GM20431 (cell line): ENCODE measurements around the gene C9orf43.

Source experiments
- in situ Hi-C: fragments of 300-500 bp; cut with MseI, MboI; formaldehyde crosslinking; loops from one replicate; pipeline ENCODE4 v1.15.0; 2020; ENCODE audit warnings: low sequenced_read_pairs; ENCODE audit not compliant: unreplicated experiment

Gene C9orf43

DNA sequence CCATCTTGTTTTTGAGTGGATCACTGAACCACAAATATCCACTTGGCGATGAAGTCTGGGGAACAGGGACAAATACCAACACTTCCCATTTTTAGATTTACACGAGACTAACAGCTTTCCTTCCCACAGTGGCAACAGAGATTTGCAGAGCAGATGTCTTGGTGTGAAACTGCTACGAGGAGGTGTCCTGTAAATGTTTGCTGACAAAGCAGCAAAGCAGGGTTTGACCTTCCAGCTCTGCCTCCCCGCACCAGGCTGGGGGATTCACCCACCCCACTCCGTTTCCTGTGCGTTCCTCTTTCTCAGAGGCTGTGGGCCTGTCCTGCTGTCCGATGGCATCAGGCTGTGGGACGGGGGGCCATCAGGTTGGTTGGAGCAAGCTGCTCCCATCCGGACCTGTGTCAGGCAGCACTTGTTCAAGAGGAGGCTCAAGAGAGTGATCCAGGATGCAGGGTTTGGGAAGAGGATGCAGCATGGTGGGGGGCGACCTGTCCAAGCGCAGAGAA, 52.3 kb downstream of the C9orf43 start:
- in situ Hi-C loops: no loop called here

DNA sequence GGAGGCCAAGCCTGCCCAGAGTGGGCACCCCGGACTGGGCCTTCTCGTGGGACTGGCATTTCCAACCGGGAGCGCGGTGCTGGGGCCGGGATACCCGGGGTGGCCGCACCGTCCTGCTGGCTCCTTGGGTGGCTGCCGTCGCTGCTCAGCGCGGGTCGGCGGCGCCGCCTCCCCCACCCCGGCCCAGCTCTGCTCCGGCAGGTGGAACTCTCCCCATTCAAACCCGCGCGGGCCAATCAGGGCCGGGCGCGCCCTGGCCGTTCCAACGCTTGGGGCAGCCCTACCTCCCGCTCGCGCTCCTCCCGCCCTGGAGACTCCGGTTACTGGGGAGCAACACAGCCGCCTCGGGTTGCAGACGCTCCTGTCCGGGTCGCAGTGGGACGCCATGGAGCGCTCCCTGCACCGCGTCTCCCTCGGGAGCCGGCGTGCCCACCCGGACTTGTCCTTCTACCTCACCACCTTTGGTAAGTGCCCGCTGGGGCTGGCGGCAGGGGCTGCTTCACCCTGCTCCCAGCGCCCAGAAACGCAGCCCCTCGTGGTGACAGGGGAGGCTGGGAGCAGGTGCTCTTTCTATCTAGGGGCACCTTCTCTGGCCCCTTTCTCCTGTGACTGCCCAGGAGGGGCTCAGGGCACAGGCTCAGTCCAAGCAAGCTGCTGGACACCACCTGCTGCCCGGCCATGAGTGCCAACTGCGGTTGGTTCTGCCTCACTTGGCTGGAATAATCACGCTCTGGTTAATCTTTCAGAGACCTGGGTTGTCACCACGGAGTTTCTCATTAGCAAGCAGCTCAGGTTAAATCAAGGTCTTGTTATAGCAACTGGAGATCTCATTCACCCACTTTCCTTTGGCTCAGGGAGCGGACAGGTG, 53.1 kb downstream of the C9orf43 start, which contains the start of gene RGS3:
Gene RGS3 (plus strand): TSS at position 310 of the 868 bp plus-strand sequence. CDS start 76 bp downstream, at position 386.
- in situ Hi-C loops: no loop called here

DNA sequence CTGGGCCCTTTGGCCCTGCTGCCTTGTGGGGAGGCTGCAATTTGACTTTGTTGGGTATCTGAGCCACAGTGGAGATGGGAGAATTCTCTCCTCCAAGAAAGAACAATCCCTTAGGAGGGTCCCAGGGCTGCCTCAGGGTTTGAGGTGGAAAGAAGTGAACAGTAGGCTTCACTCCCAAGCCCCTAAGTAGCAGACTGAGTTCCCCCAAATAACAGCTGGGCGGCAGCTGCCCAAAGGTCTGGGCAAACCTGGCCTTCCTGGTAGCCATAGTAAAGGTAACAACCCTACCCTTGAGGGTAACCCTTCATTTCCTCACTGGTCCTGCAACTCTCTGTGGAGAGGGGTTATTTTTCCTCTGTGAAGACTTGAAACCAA, 53.7 kb downstream of the C9orf43 start:
- in situ Hi-C loops: no loop called here

DNA sequence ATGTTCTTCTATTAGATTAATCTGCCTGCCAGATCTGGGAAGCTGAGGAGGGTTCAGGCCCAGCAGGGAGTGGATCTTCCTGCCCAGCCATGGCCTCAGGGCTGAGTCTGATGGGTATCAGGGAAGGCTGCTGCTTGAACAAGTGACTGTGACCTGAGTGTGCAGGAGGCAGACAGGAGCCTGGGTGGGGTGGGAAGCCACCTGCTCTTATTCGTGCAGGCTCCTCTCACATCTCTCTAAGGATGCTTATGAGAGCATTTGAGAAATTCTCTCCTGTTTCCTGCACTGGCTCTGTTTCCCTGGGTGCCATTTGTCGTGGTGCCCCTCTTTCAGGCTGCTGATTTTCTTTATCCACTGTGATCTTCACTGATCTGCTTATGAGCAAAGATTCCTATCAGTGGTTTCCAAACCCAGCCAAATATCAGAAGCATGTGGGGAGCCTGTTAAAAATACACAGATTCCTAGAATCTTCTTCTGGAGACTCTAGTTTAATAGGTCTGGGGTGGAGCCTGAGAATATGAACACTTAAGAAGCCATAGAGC, 55.1 kb downstream of the C9orf43 start:
- in situ Hi-C loops: no loop called here

DNA sequence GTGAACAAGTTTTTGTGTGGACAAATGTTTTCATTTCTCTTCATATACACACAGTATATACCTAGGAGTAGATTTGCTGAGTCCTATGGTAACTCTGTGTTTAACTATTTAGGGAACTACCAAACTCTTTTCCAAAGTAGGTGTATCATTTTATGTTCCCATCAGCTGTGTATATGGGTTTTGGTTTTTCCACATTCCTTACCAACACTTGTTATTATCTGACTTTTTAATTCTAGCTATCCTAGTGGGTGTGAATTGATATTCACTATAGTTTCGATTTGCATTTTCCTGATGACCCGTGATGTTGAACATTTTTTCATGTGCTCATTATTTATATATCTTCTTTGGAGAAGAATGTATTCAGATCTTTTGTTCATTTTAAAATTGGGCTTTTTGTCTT, 56.6 kb downstream of the C9orf43 start:
- in situ Hi-C loops: no loop called here

DNA sequence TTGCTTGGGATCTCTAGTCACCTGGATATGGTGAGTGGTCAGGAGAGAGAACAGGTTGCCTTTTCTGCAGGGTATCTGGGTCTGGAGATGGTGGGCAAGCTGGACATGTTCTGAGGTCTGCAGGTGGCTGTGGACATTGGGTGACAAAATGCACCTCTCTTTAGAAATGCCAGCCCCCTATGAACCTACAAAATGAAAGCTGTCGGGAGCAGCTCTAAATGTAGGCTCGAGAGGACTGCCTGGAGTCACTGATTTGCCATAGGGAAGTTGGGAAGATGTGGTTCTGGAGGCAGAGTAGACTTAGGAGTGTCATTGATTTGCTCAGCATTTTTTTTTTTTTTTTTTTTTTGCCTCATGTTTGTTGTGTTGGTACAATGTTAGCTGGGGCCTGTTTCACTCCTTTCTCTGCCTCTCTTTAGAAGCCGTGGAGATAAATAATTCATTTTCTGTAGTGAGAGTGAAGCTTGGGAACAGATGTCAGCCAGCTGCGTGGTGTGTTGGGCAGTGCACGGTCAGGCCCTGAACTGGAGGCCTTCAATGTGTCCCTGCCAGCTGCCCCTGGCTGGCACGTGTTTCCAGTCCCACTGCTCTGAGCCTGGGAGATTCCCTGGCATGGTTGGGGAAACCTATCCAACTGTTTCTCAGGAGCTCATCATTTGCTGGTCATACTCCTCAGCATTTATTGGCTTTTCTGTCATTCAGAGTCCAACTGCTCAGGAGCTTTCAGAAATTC, 58.3 kb downstream of the C9orf43 start:
- in situ Hi-C loops: no loop called here

DNA sequence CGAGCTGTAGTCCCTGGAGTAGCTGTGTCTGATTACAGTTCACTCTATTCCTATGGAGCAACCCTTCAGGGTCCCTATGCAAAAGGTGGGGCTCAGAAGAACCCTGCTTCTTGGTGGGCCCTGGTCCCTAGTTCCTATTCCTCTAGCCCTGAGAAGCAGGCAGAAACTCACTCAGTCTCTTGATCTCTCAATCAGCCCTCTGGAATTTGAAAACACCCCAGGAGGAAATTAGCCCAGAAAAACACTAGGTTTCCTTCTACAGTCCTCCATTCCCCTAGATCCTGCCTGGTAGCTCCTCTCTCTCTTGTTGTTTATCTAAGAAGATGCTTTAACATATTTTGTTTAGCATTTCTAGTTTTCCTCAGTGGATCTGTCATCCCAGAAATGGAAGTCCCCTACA, 60.6 kb downstream of the C9orf43 start:
- in situ Hi-C loops: no loop called here

DNA sequence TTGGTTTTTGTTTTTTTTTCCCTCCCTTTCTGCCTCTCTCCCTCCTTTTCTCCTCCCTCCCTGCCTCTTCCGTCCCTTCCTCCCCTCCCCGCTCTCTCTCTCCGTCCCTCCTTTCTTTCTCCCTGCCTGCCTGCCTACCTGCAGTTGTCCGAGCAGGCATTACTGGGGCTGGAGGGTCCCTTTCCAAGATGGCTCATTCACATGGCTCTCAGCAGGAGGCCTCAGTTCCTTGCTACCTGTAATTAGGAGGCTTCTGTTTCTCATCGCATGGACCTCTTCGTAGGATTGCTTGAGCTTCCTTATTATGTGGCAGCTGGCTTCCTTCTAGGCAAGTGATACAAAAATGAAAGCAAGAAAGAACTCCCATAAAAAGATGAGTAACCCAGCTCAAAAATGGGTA, 61.0 kb downstream of the C9orf43 start:
- in situ Hi-C loops: no loop called here

DNA sequence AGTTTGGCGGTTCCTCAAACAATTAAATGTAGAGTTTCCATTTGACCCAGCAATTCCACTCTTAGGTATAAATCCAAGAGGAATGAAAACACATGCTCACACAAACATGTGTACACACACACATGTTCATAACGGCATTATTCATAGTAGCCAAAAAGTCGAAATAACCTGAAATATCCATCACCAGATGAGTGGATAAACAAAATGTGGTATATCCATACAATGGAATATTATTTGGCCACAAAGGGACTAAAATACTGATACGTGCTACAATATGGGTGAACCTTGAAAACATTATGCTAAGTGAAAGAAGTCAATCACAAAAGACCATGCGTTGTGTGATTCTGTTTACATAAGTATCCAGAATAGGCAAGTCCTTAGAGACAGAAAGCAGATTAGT, 61.7 kb downstream of the C9orf43 start:
- in situ Hi-C loops: no loop called here

DNA sequence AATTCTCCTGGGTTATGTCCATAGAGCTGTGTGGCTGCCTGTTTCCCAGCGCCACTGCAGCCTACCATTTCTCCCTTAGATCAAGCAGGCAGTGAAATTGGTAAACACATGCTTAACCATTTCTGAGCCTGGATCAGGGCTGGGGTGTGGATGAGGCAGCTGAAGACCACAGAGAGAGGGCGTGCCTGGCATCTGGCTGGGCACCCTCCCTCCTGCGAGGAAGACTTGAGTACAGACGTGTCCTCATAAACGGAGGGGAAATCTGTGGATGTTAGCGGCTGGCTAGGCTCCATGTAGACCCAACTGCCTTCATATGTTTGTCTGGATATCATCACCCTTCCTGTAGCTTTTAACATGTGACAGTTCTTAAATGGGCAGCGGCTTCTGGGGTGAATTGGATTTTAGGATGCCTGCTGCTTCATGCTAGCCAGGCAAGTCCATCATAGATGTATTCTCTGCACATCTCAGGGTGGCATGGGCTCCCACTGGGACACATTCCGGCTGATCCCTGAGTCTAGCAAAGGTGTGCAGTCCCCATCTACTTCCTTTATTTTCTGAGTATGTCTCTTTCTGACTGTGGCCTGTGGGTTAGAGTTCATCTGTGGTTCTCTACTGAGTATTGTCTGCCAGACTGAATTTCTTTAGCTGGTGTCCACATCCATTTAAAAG, 63.9 kb downstream of the C9orf43 start:
- in situ Hi-C loops: no loop called here

DNA sequence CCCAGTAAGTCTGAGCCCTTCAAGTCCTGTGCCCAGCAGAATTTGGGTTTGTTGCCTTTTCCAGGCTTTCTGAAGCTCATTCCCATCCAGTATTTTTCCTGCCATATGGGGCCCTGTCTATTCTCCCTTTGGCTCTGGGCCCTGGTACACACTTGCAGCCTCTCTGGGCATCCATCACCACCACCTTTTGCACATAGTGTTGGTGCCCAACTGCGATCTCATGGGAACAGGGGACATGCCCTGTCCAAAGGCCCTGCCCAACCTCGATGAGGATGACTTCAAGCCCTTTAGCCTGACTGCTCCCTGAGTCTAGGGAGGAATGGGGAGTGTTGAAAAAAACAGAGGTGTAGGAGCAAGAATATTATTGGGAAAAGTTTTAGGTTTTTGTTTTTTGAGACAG, 64.5 kb downstream of the C9orf43 start:
- in situ Hi-C loops: no loop called here

DNA sequence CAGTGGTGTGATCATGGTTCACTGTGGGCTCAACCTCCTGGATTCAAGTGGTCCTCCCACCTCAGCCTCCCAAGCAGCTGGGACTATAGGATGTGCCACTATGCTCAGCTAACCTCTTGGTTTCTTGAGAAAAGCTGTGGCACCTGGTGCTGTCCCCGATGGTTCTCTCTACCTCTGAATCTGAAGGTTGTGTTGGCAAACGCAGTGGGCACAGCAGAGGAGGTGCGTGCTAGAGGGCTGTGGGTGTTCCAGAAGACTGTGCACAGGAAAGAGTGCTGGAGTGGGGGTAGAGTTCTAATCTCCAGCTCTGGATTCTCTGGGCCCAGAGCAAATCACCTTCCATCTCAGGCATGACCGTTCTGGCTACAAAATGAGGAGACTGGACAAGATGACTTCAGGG, 65.4 kb downstream of the C9orf43 start:
- in situ Hi-C loops: no loop called here

DNA sequence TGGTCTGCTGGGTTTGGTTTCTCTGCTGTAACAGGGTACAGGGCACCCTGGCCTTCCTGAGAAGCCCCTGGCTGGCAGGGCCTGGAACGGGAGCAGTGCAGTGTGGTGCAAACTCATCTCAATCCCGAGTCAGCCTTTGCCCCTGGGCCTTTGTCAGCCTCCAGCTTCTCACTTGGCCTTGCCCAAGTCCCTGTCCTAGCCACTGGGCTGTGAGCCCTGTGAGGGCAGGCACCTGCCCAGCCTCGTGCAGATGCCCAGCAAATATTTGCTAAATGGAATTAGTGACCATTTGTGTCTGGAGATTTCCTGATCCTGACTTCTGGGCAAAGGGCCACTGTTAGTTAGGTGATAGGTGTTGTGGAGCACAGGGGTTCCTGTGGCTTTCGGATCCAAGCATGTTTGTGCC, 66.0 kb downstream of the C9orf43 start:
- in situ Hi-C loops: no loop called here

DNA sequence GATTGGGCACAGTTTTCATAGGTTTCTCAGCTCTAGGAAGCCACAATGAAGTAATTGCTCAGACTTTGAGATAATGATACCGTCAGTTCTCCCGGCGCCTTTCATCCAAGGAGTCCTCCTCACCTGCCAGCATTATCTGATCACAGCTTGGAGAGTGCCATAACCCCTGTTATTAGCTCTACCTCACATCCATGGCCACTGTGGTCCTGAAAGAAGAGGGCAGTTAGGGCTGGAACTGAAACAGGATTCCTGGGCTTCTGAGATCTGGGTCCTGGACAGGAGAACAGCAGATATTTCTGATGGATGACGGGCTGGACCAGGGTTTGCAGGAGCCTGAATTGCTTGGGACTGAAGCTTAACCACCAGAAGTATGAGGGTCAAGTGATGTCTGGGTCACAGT, 66.5 kb downstream of the C9orf43 start:
- in situ Hi-C loops: no loop called here

DNA sequence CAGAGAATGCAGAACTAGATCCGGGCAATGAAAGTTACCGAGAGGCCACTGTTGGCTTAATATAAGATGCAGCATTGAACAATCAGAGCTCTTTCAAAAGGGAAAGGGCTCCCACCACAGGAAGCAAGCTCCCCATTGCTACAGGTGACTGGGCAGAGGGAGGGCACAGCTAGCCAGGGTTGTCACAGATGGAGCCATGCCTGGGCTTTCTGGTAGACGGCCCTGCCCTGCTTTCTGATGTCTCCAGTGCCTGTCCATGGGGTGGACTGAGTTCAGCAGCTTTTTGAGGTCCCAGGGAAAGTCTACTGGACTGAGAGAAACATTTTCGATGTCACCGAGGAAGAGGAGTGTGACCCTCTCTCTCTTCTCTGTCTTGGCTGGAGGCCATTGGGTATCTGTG, 67.1 kb downstream of the C9orf43 start:
- in situ Hi-C loops: no loop called here

DNA sequence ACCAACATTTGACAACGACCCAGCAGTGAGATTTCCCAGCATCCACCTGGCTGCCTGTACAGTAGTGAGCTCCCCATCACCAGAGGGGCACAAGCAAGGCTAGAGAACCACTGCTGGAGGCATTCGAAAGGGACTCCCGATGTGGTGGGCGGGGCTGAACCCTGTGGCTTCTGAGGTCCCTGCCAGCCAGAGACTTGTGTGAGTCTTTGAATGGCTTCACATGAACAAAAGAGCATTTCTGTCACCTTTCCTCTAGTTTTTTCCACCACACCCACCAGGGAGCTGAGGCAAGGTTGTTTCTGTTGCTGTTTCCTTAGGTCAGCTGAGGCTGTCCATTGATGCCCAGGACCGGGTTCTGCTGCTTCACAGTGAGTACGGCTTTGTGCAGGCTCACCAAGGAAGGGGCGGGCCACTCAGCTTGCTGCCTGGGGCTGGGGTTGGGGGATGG, 68.7 kb downstream of the C9orf43 start:
- in situ Hi-C loops: no loop called here
